H9 (cell line): ENCODE measurements around the gene TK2. TPM values are rescaled to one million over a fixed set of nuclear protein-coding genes. Genes with fewer than 3 reads are reported as not detected.

Source experiments
- DNase-seq: peaks from one replicate; pipeline ENCODE4 v3.0.0-alpha.2; 2017
- H2AFZ ChIP-seq: one replicate; pipeline ENCODE4 v1.6.1; 2013; ENCODE audit warnings: mild to moderate bottlenecking, low read length, control low read depth, moderate library complexity
- H2AK5ac ChIP-seq: 2 replicates; pipeline ENCODE4 v1.6.1; 2013; ENCODE audit warnings: low read length, control low read depth, mixed read lengths; ENCODE audit not compliant: insufficient read length
- H2BK120ac ChIP-seq: one replicate; pipeline ENCODE4 v1.6.1; 2013; ENCODE audit warnings: low read depth, mild to moderate bottlenecking, low read length, control low read depth, inconsistent platforms; ENCODE audit not compliant: poor library complexity, severe bottlenecking
- H2BK12ac ChIP-seq: 2 replicates; pipeline ENCODE4 v1.6.1; 2013; ENCODE audit warnings: low read length, control low read depth, mixed read lengths, low read depth; ENCODE audit not compliant: insufficient read length
- H2BK15ac ChIP-seq: 2 replicates; pipeline ENCODE4 v1.6.1; 2013; ENCODE audit warnings: low read depth, low read length, control low read depth
- H2BK20ac ChIP-seq: one replicate; pipeline ENCODE4 v1.6.1; 2013; ENCODE audit warnings: low read depth, mild to moderate bottlenecking, low read length, control low read depth, inconsistent platforms; ENCODE audit not compliant: poor library complexity, severe bottlenecking
- H2BK5ac ChIP-seq: 2 replicates; pipeline ENCODE4 v1.6.1; 2013; ENCODE audit warnings: low read length, control low read depth, mixed read lengths; ENCODE audit not compliant: insufficient read length
- H3K14ac ChIP-seq: 2 replicates; pipeline ENCODE4 v1.6.1; 2013; ENCODE audit warnings: low read length, control low read depth; ENCODE audit not compliant: insufficient read depth
- H3K18ac ChIP-seq: 2 replicates; pipeline ENCODE4 v1.6.1; 2013; ENCODE audit warnings: low read depth, mild to moderate bottlenecking, mixed read lengths, low read length, control low read depth; ENCODE audit not compliant: insufficient read length
- H3K23ac ChIP-seq: 2 replicates; pipeline ENCODE4 v1.6.1; 2013; ENCODE audit warnings: low read length, control low read depth, mixed read lengths, low read depth; ENCODE audit not compliant: insufficient read length
- H3K23me2 ChIP-seq: 2 replicates; pipeline ENCODE4 v1.6.1; 2013; ENCODE audit warnings: low read depth, mild to moderate bottlenecking, mixed read lengths, low read length, control low read depth; ENCODE audit not compliant: insufficient read length, poor library complexity, severe bottlenecking
- H3K27ac ChIP-seq: 2 replicates; pipeline ENCODE4 v1.5.1; 2013; ENCODE audit warnings: low read length, control low read depth, mixed read lengths, low read depth; ENCODE audit not compliant: insufficient read length
- H3K27me3 ChIP-seq: 2 replicates; pipeline ENCODE4 v1.6.1; 2013; ENCODE audit warnings: low read length, control low read depth, inconsistent platforms; ENCODE audit not compliant: insufficient read depth
- H3K4ac ChIP-seq: 2 replicates; pipeline ENCODE4 v1.6.1; 2013; ENCODE audit warnings: low read depth, mild to moderate bottlenecking, control low read depth, inconsistent platforms, low read length, moderate library complexity
- H3K4me1 ChIP-seq: 2 replicates; pipeline ENCODE4 v1.6.1; 2013; ENCODE audit warnings: low read length, control low read depth, inconsistent platforms; ENCODE audit not compliant: insufficient read depth
- H3K4me2 ChIP-seq: 2 replicates; pipeline ENCODE4 v1.6.1; 2013; ENCODE audit warnings: low read length, control low read depth, mixed read lengths; ENCODE audit not compliant: insufficient read length, insufficient read depth
- H3K56ac ChIP-seq: 2 replicates; pipeline ENCODE4 v1.6.1; 2013; ENCODE audit warnings: low read depth, mild to moderate bottlenecking, mixed read lengths, low read length, control low read depth; ENCODE audit not compliant: insufficient read length
- H3K79me1 ChIP-seq: 2 replicates; pipeline ENCODE4 v1.6.1; 2013; ENCODE audit warnings: low read depth, mild to moderate bottlenecking, moderate library complexity, low read length, control low read depth, inconsistent platforms; ENCODE audit not compliant: insufficient read depth, poor library complexity, severe bottlenecking
- H3K79me2 ChIP-seq: 2 replicates; pipeline ENCODE4 v1.6.1; 2013; ENCODE audit warnings: low read length, control low read depth, inconsistent platforms; ENCODE audit not compliant: insufficient read depth
- H3K9ac ChIP-seq: 2 replicates; pipeline ENCODE4 v1.6.1; 2013; ENCODE audit warnings: low read length, control low read depth, mixed read lengths; ENCODE audit not compliant: insufficient read length; ENCODE audit errors: extremely low read depth
- H3K9me3 ChIP-seq: one replicate; pipeline ENCODE4 v1.6.1; 2013; ENCODE audit warnings: low read depth, low read length, inconsistent platforms; ENCODE audit not compliant: control insufficient read depth
- H3T11ph ChIP-seq: one replicate; pipeline ENCODE4 v1.6.1; 2013; ENCODE audit warnings: mild to moderate bottlenecking, low read length, control low read depth, inconsistent platforms
- H4K20me1 ChIP-seq: one replicate; pipeline ENCODE4 v1.6.1; 2013; ENCODE audit not compliant: control insufficient read depth, insufficient read length, insufficient read depth
- H4K5ac ChIP-seq: 2 replicates; pipeline ENCODE4 v1.6.1; 2013; ENCODE audit warnings: low read depth, mild to moderate bottlenecking, mixed read lengths, low read length, control low read depth; ENCODE audit not compliant: insufficient read length
- H4K8ac ChIP-seq: replicated peaks from 2 replicates; pipeline ENCODE4 v1.6.1; 2013; ENCODE audit warnings: low read length, control low read depth, mixed read lengths, low read depth; ENCODE audit not compliant: insufficient read length
- H4K91ac ChIP-seq: 2 replicates; pipeline ENCODE4 v1.6.1; 2013; ENCODE audit warnings: low read depth, mild to moderate bottlenecking, moderate library complexity, mixed read lengths, low read length, control low read depth; ENCODE audit not compliant: insufficient read length
- H3K27ac Mint-ChIP-seq, 3 experiments: 2 replicates in 2 of 3; 3 replicates in 1 of 3; pipeline ENCODE4 v1.8.0; 2020 to 2021; ENCODE audit warnings: mixed read lengths in 3 of 3, mild to moderate bottlenecking in 1 of 3, moderate library complexity in 1 of 3
- H3K27me3 Mint-ChIP-seq: 2 replicates; pipeline ENCODE4 v1.8.0; 2021; ENCODE audit warnings: low read depth, mild to moderate bottlenecking, moderate library complexity, mixed read lengths
- H3K36me3 Mint-ChIP-seq, 3 experiments: 2 replicates in 2 of 3; 3 replicates in 1 of 3; pipeline ENCODE4 v1.8.0; 2020 to 2021; ENCODE audit warnings: low read depth in 3 of 3, mixed read lengths in 3 of 3; ENCODE audit not compliant: insufficient read depth in 1 of 3
- H3K4me1 Mint-ChIP-seq, 2 experiments: 2 replicates each; pipeline ENCODE4 v1.8.0; 2020; ENCODE audit warnings: mixed read lengths in 2 of 2
- H3K4me3 Mint-ChIP-seq, 2 experiments: 2 replicates in 1 of 2; 3 replicates in 1 of 2; pipeline ENCODE4 v1.8.0; 2020 to 2021; ENCODE audit warnings: mild to moderate bottlenecking in 2 of 2, mixed read lengths in 2 of 2, moderate library complexity in 1 of 2
- H3K9me3 Mint-ChIP-seq, 2 experiments: 2 replicates in 1 of 2; 3 replicates in 1 of 2; pipeline ENCODE4 v1.8.0; 2020; ENCODE audit warnings: mild to moderate bottlenecking in 2 of 2, mixed read lengths in 2 of 2, moderate library complexity in 1 of 2
- CTCF ChIP-seq: fragments of 200-600 bp; sonication (generic); conservative IDR thresholded peaks from 3 replicates; pipeline ENCODE4 v1.8.0; 2021; ENCODE audit warnings: antibody characterized with exemption, mild to moderate bottlenecking
- WGBS: extraction: QIAGEN DNeasy Blood & Tissue Kit; methylation state at CpG from one replicate; pipeline ENCODE4 v1.1.7; 2013; ENCODE audit warnings: missing lambda C conversion rate, low lambda C conversion rate, mixed read lengths; ENCODE audit not compliant: insufficient read length; ENCODE audit errors: extremely low coverage; 5-methylcytosine and 5-hydroxymethylcytosine counted together
- total RNA-seq: library from RNA; stranded (reverse); gene quantifications from 2 replicates; pipeline ENCODE4 v1.2.1, GENCODE V29; 2021

Gene TK2
- total RNA-seq, 1 experiment from 2014 or later: 5.2 TPM

DNA sequence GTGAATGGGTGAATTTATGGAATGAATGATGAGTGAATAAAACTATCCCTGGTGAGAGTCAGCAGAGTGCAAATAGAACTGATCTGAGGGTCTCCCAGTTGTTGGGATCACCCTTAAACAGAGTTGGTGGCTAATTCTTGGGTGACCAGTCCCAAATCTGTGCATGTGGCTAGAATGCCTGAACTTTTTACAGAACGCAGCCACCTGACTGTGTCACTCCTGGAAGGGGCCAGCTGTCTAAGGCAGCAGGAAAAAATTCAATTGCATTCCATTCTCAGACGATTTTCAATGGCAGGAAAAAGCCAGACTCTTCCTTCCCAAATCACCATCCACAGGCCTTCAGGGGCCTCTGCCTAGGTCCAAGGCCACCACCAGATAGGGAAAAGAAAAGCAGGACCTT is 79.4 kb downstream of the TK2 start:
- Mint-ChIP-seq H3K4me1 (peaks cover 4 to 7% of the 10 kb centered on the region in 2 experiments), H3K9me3 (no peaks in the 10 kb centered on the region), H3K27ac (no peak overlapping the region), H3K4me3 (no peak overlapping the region), H3K36me3 (no peaks in the 10 kb centered on the region), H3K27me3 (peaks cover 9% of the 10 kb centered on the region)
- no peak overlapping the region for H3K4me2 ChIP-seq
- H3K79me1 ChIP-seq: no peaks in the 10 kb centered on the region
- H3K4ac ChIP-seq: no peak overlapping the region
- H2BK20ac ChIP-seq: no peak overlapping the region
- no peak overlapping the region for H3K14ac ChIP-seq
- no peak overlapping the region for H3K9ac ChIP-seq
- no peak overlapping the region for H4K5ac ChIP-seq
- no peak overlapping the region for H2BK5ac ChIP-seq
- H2BK12ac ChIP-seq: no peak overlapping the region
- no peak overlapping the region for H2BK15ac ChIP-seq
- no peaks in the 10 kb centered on the region for H3K23me2 ChIP-seq
- no peak overlapping the region for H2BK120ac ChIP-seq
- no peaks in the 10 kb centered on the region for H4K20me1 ChIP-seq
- H2AFZ ChIP-seq: no peak overlapping the region
- H3K79me2 ChIP-seq: no peaks in the 10 kb centered on the region
- H4K8ac ChIP-seq: no peak overlapping the region
- H3K27ac ChIP-seq: no peak overlapping the region
- no peak overlapping the region for H4K91ac ChIP-seq
- H3K18ac ChIP-seq: no peak overlapping the region
- no peaks in the 10 kb centered on the region for H3K4me1 ChIP-seq
- H3K23ac ChIP-seq: no peak overlapping the region
- no peak overlapping the region for H3K56ac ChIP-seq
- no peak overlapping the region for H2AK5ac ChIP-seq
- H3T11ph ChIP-seq: no peak overlapping the region
- H3K9me3 ChIP-seq: no peaks in the 10 kb centered on the region
- no CpG with 5 or more reads among the region's 2 CpGs for WGBS
- DNase-seq: no peak
- H3K27me3 ChIP-seq: no peaks in the 10 kb centered on the region
- TF ChIP-seq CTCF: no peak
